CD14-positive monocyte (primary cell): ENCODE measurements around the gene DENND1A. TPM values are rescaled to one million over a fixed set of nuclear protein-coding genes. Genes with fewer than 3 reads are reported as not detected.

Source experiments
- DNase-seq, 3 donors: peaks; one replicate each; pipeline ENCODE4 v3.0.0-alpha.2; 2011 to 2022
- H2AFZ ChIP-seq: 2 replicates; pipeline ENCODE4 v1.6.0; 2012; ENCODE audit warnings: mild to moderate bottlenecking, low read depth, low read length, inconsistent platforms; ENCODE audit not compliant: insufficient read depth, poor library complexity, severe bottlenecking
- H3K27ac ChIP-seq, 2 donors: 1 replicate in 1 of 2; 2 replicates in 1 of 2; pipeline ENCODE4 v1.5.1; 2012 to 2013; ENCODE audit warnings: low read length in 2 of 2, control low read depth in 1 of 2, inconsistent platforms in 1 of 2, low read depth in 1 of 2, mild to moderate bottlenecking in 1 of 2
- H3K27me3 ChIP-seq, 2 donors: one replicate each; pipeline versions ENCODE4 v1.6.0 to v1.6.1; 2011 to 2013; ENCODE audit warnings: low read length in 2 of 2; ENCODE audit not compliant: control insufficient read depth in 2 of 2, insufficient read depth in 2 of 2
- H3K36me3 ChIP-seq, 2 donors: replicated peaks in 1 of 2; 1 replicate in 1 of 2; 2 replicates in 1 of 2; pipeline versions ENCODE4 v1.5.1 to v1.6.1; 2012 to 2013; ENCODE audit warnings: low read length in 2 of 2, control low read depth in 1 of 2, inconsistent platforms in 1 of 2, mild to moderate bottlenecking in 1 of 2; ENCODE audit not compliant: insufficient read depth in 2 of 2, control insufficient read depth in 1 of 2
- H3K4me1 ChIP-seq, 2 donors: 1 replicate in 1 of 2; 2 replicates in 1 of 2; pipeline versions ENCODE4 v1.5.1 to v1.6.1; 2012 to 2013; ENCODE audit warnings: low read length in 2 of 2, control low read depth in 1 of 2, inconsistent platforms in 1 of 2, mild to moderate bottlenecking in 1 of 2, moderate library complexity in 1 of 2; ENCODE audit not compliant: insufficient read depth in 2 of 2, control insufficient read depth in 1 of 2
- H3K4me2 ChIP-seq: replicated peaks from 2 replicates; pipeline ENCODE3; 2012; ENCODE audit warnings: low read length, moderate library complexity, mild to moderate bottlenecking; ENCODE audit not compliant: poor library complexity, severe bottlenecking; ENCODE audit errors: extremely low read depth
- H3K4me3 ChIP-seq, 3 experiments: fragments of 200-600 bp in 1 of 3; sonication (generic) in 1 of 3; replicated peaks in 1 of 3; 1 replicate in 2 of 3; 2 replicates in 1 of 3; pipeline ENCODE4 v1.5.1; 2011 to 2013; ENCODE audit warnings: low read length in 3 of 3, mild to moderate bottlenecking in 3 of 3, control low read depth in 2 of 3, low read depth in 2 of 3, inconsistent platforms in 1 of 3, moderate library complexity in 1 of 3
- H3K79me2 ChIP-seq: 2 replicates; pipeline ENCODE4 v1.6.0; 2012; ENCODE audit warnings: mild to moderate bottlenecking, control low read depth, inconsistent platforms, low read length, moderate library complexity; ENCODE audit not compliant: insufficient read depth
- H3K9ac ChIP-seq: 2 replicates; pipeline ENCODE4 v1.6.0; 2017; ENCODE audit warnings: low read length, mild to moderate bottlenecking; ENCODE audit not compliant: insufficient read depth, poor library complexity, severe bottlenecking
- H3K9me3 ChIP-seq, 2 donors: replicated peaks in 1 of 2; 1 replicate in 1 of 2; 2 replicates in 1 of 2; pipeline versions ENCODE4 v1.5.1 to v1.6.1; 2012 to 2013; ENCODE audit warnings: low read length in 2 of 2, control low read depth in 1 of 2; ENCODE audit not compliant: control insufficient read depth in 1 of 2, insufficient read depth in 1 of 2
- H4K20me1 ChIP-seq: 2 replicates; pipeline ENCODE4 v1.6.0; 2012; ENCODE audit warnings: mild to moderate bottlenecking, low read length, control low read depth, moderate library complexity; ENCODE audit not compliant: insufficient read depth
- H3K27ac Mint-ChIP-seq, 7 donors: one replicate each; pipeline ENCODE4 v1.8.0; 2020; ENCODE audit warnings: mild to moderate bottlenecking in 7 of 7, mixed read lengths in 7 of 7, moderate library complexity in 6 of 7, inconsistent platforms in 2 of 7
- H3K27me3 Mint-ChIP-seq, 3 donors: one replicate each; pipeline ENCODE4 v1.8.0; 2021 to 2022; ENCODE audit warnings: low read depth in 3 of 3, mild to moderate bottlenecking in 3 of 3, mixed read lengths in 3 of 3, moderate library complexity in 3 of 3, inconsistent platforms in 1 of 3
- H3K36me3 Mint-ChIP-seq, 2 donors: one replicate each; pipeline ENCODE4 v1.8.0; 2020; ENCODE audit warnings: mixed read lengths in 2 of 2, inconsistent platforms in 1 of 2, mild to moderate bottlenecking in 1 of 2
- H3K4me1 Mint-ChIP-seq: one replicate; pipeline ENCODE4 v1.8.0; 2020; ENCODE audit warnings: mild to moderate bottlenecking, mixed read lengths
- H3K4me3 Mint-ChIP-seq, 2 donors: one replicate each; pipeline ENCODE4 v1.8.0; 2020; ENCODE audit warnings: mild to moderate bottlenecking in 2 of 2, mixed read lengths in 2 of 2, moderate library complexity in 1 of 2
- H3K9me3 Mint-ChIP-seq, 7 donors: one replicate each; pipeline ENCODE4 v1.8.0; 2020 to 2022; ENCODE audit warnings: mixed read lengths in 7 of 7, mild to moderate bottlenecking in 6 of 7, moderate library complexity in 6 of 7, inconsistent platforms in 2 of 7
- CTCF ChIP-seq: fragments of 200-600 bp; IDR thresholded peaks from one replicate; pipeline ENCODE4 v1.8.0; 2022; ENCODE audit warnings: antibody characterized with exemption, mild to moderate bottlenecking
- WGBS: methylation state at CpG from one replicate; pipeline ENCODE4 v1.1.5; 2013; ENCODE audit warnings: missing lambda C conversion rate; ENCODE audit not compliant: insufficient coverage; 5-methylcytosine and 5-hydroxymethylcytosine counted together
- intact Hi-C, 2 donors: fragments of 100-400 bp; cut with micrococcal nuclease; formaldehyde crosslinking; loops; one replicate each; pipeline versions ENCODE4 v1.15.0 to v1.15.1; 2023
- polyA plus RNA-seq, 3 donors: library from polyadenylated mRNA; depleted of rRNA in 1 of 3; unstranded in 2 of 3; stranded (reverse) in 1 of 3; fragments of 300-500 nt in 2 of 3; fragments of >200 nt in 1 of 3; fragmentation: Illumina TruSeq in 2 of 3; gene quantifications; 1 replicate in 2 of 3; 2 replicates in 1 of 3; pipeline ENCODE4 v1.2.3, GENCODE V29; 2012 to 2021

The DENND1A gene
- polyA plus RNA-seq, 3 donors = 24.8 to 73.0 (median 29.4) TPM

- Mint-ChIP-seq H3K4me3 (no peak overlapping the region), H3K9me3 (no peaks in the 10 kb centered on the region), H3K4me1 (peaks cover 26% of the 10 kb centered on the region), H3K27me3 (peaks cover 0 to 2% (median 2%) of the 10 kb centered on the region in 3 donors), H3K36me3 (peaks cover 21 to 38% of the 10 kb centered on the region in 2 donors), H3K27ac (no peak overlapping the region)
- Histone ChIP-seq H3K4me2 (no peak overlapping the region), H3K4me1 (peaks cover 14 to 20% of the 10 kb centered on the region in 2 donors), H2AFZ (no peak overlapping the region), H3K27me3 (no peaks in the 10 kb centered on the region), H3K27ac (no peak overlapping the region), H3K4me3 (no peak overlapping the region), H3K36me3 (peaks cover 0 to 37% of the 10 kb centered on the region in 2 donors), H3K9ac (no peak overlapping the region), H4K20me1 (peaks cover 99% of the 10 kb centered on the region), H3K79me2 (peaks cover 35% of the 10 kb centered on the region), H3K9me3 (no peaks in the 10 kb centered on the region)
- intact Hi-C loops = no loop called here
- no peak for TF ChIP-seq CTCF
- WGBS = no CpG with 5 or more reads among the region's 2 CpGs
- DNase-seq = no peak
Measured at GRCh38 chr9:123739902-123740301, 190.0 kb downstream of the DENND1A start.

GRCh38 chr9:123739387-123739786 is 190.5 kb downstream of the DENND1A start:
- no CpG with 5 or more reads among the region's 1 CpG for WGBS
- Histone ChIP-seq H3K79me2 (peaks cover 37% of the 10 kb centered on the region), H3K4me3 (no peak overlapping the region), H3K9me3 (no peaks in the 10 kb centered on the region), H3K27me3 (no peaks in the 10 kb centered on the region), H2AFZ (no peak overlapping the region), H4K20me1 (peaks cover 100% of the 10 kb centered on the region), H3K4me1 (peaks cover 18 to 25% of the 10 kb centered on the region in 2 donors), H3K27ac (no peak overlapping the region), H3K9ac (no peak overlapping the region), H3K36me3 (peaks cover 0 to 32% of the 10 kb centered on the region in 2 donors), H3K4me2 (no peak overlapping the region)
- H3K4me3 Mint-ChIP-seq = no peak overlapping the region
- no peaks in the 10 kb centered on the region for H3K9me3 Mint-ChIP-seq
- H3K27ac Mint-ChIP-seq = no peak overlapping the region
- H3K36me3 Mint-ChIP-seq = peaks cover 22 to 39% of the 10 kb centered on the region in 2 donors
- peaks cover 0 to 2% (median 2%) of the 10 kb centered on the region in 3 donors for H3K27me3 Mint-ChIP-seq
- peaks cover 29% of the 10 kb centered on the region for H3K4me1 Mint-ChIP-seq
- no peak for DNase-seq
- no peak for TF ChIP-seq CTCF
- intact Hi-C loops = no loop called here
